Kidney (tissue), 22 donors: ENCODE measurements around the gene ZMPSTE24. TPM values are rescaled to one million over a fixed set of nuclear protein-coding genes. Genes with fewer than 3 reads are reported as not detected.

Experiments used
- DNase-seq, 5 donors: peaks; one replicate each; pipeline ENCODE4 v3.0.0-alpha.2; 2013 to 2020
- FAIRE-seq: peaks from 2 replicates; lab custom pipeline; 2012; peaks lifted over from hg19 to GRCh38; lab: Jason Lieb, UNC
- H3K27ac ChIP-seq, 2 donors: one replicate each; pipeline ENCODE4 v1.7.0; 2013; ENCODE audit warnings: low read depth in 2 of 2, low read length in 2 of 2, inconsistent platforms in 1 of 2
- H3K27me3 ChIP-seq: one replicate; pipeline ENCODE4 v1.7.1; 2013; ENCODE audit warnings: low read length, inconsistent platforms; ENCODE audit not compliant: control insufficient read depth, insufficient read depth
- H3K36me3 ChIP-seq, 3 donors: one replicate each; pipeline versions ENCODE4 v1.7.0 to v1.7.1; 2013; ENCODE audit warnings: low read length in 3 of 3, control low read depth in 1 of 3, inconsistent platforms in 1 of 3; ENCODE audit not compliant: insufficient read depth in 3 of 3, control insufficient read depth in 2 of 3
- H3K4me1 ChIP-seq, 3 donors: one replicate each; pipeline versions ENCODE4 v1.7.0 to v1.7.1; 2013; ENCODE audit warnings: low read length in 3 of 3, inconsistent platforms in 1 of 3, low read depth in 1 of 3; ENCODE audit not compliant: control insufficient read depth in 2 of 3, insufficient read depth in 2 of 3
- H3K4me3 ChIP-seq, 3 donors: one replicate each; pipeline versions ENCODE4 v1.7.0 to v1.8.1; 2013; ENCODE audit warnings: low read length in 3 of 3, control low read depth in 1 of 3, inconsistent platforms in 1 of 3
- H3K9ac ChIP-seq, 3 donors: one replicate each; pipeline versions ENCODE4 v1.7.0 to v1.7.1; 2013; ENCODE audit warnings: low read length in 3 of 3, control low read depth in 1 of 3, inconsistent platforms in 1 of 3
- H3K9me3 ChIP-seq, 3 donors: one replicate each; pipeline versions ENCODE4 v1.7.0 to v1.7.1; 2013; ENCODE audit warnings: low read length in 3 of 3, control low read depth in 1 of 3, inconsistent platforms in 1 of 3; ENCODE audit not compliant: control insufficient read depth in 2 of 3, insufficient read depth in 1 of 3
- intact Hi-C: fragments of 100-400 bp; cut with DNase I; formaldehyde crosslinking; loops from one replicate; pipeline ENCODE4 v1.11.1; 2022
- long read RNA-seq, 10 donors: library from polyadenylated mRNA in 1 of 10; unstranded in 1 of 10; transcript quantifications; one replicate each; pipeline ENCODE4 v2.0.0 and lab custom pipeline, GENCODE V29; 2021 to 2026
- polyA plus RNA-seq: library from polyadenylated mRNA; stranded (reverse); fragments of 350-450 nt; fragmentation: Illumina TruSeq; extraction: RNeasy Lipid Tissue Mini Kit (QIAGEN cat#74804); gene quantifications from one replicate; pipeline ENCODE4 v1.2.3, GENCODE V29; 2014; ENCODE audit warnings: low read depth, low replicate concordance; ENCODE audit not compliant: insufficient read depth
- total RNA-seq: library from RNA; stranded (reverse); fragmentation: NEBNext Ultra II Directional; extraction: Animal tissue kit (Norgen Biotek cat#: 25700); gene quantifications from one replicate; pipeline ENCODE4 v1.2.1, GENCODE V29; 2021
- TF ChIP-seq, protein P1 (sequence below): IDR thresholded peaks from 3 replicates; pipeline ENCODE4 v1.5.1; 2012; ENCODE audit warnings: mild to moderate bottlenecking, moderate library complexity, borderline replicate concordance; ENCODE audit not compliant: insufficient read depth; ENCODE audit errors: extremely low read depth
- donor health status: control.
- donor health status: control.
- donor health status: control.
- donor health status: control.
- donor health status: control.
- donor health status: DM: yes; HTN: yes; CAD: no.
- donor health status: Normal renal cell carcinoma (clear cell type).

The ZMPSTE24 gene
- total RNA-seq (42.6 TPM), polyA plus RNA-seq (31.2 TPM)
- long read RNA-seq, donor 1, transcript ZMPSTE24-203 (2 exons, 530 nt), result minor isoform, 6 of 13 reads
- long read RNA-seq, donor 1, transcript ZMPSTE24-201 (10 exons, 3,108 nt), result major isoform, 7 of 13 reads
- long read RNA-seq, donor 1, partial matches to known transcripts, result 0 of 13 reads
- long read RNA-seq, donor 1, other reads (novel, unspliced or antisense), result 0 of 13 reads
- long read RNA-seq, donor 2, transcript ZMPSTE24-203 (2 exons, 530 nt), result minor isoform, 6 of 13 reads
- long read RNA-seq, donor 2, transcript ZMPSTE24-201 (10 exons, 3,108 nt), result major isoform, 7 of 13 reads
- long read RNA-seq, donor 2, partial matches to known transcripts, result 0 of 13 reads
- long read RNA-seq, donor 2, other reads (novel, unspliced or antisense), result 0 of 13 reads
- long read RNA-seq, donor 3, transcript ZMPSTE24-201 (10 exons, 3,108 nt), result major isoform, 9 of 16 reads
- long read RNA-seq, donor 3, transcript ZMPSTE24-203 (2 exons, 530 nt), result minor isoform, 7 of 16 reads
- long read RNA-seq, donor 3, partial matches to known transcripts, result 0 of 16 reads
- long read RNA-seq, donor 3, other reads (novel, unspliced or antisense), result 0 of 16 reads
- long read RNA-seq, donor 4, transcript ZMPSTE24-201 (10 exons, 3,108 nt), result major isoform, 11 of 12 reads
- long read RNA-seq, donor 4, partial matches to known transcripts, result 0 of 12 reads
- long read RNA-seq, donor 4, other reads (novel, unspliced or antisense), result 0 of 12 reads
- long read RNA-seq, donor 5, result 0 reads
- long read RNA-seq, donor 6, transcript ZMPSTE24-201 (10 exons, 3,108 nt), result major isoform, 16 of 28 reads
- long read RNA-seq, donor 6, transcript ZMPSTE24-203 (2 exons, 530 nt), result minor isoform, 7 of 28 reads
- long read RNA-seq, donor 6, partial matches to known transcripts, result 5 of 28 reads
- long read RNA-seq, donor 6, other reads (novel, unspliced or antisense), result 0 of 28 reads
- long read RNA-seq, donor 7, transcript ZMPSTE24-201 (10 exons, 3,108 nt), result major isoform, 54 of 60 reads
- long read RNA-seq, donor 7, partial matches to known transcripts, result 2 of 60 reads
- long read RNA-seq, donor 7, other reads (novel, unspliced or antisense), result 4 of 60 reads
- long read RNA-seq, donor 8, partial matches to known transcripts, result 0 of 5 reads
- long read RNA-seq, donor 8, other reads (novel, unspliced or antisense), result 0 of 5 reads
- long read RNA-seq, donor 9, transcript ZMPSTE24-201 (10 exons, 3,108 nt), result major isoform, 7 of 8 reads
- long read RNA-seq, donor 9, partial matches to known transcripts, result 0 of 8 reads
- long read RNA-seq, donor 9, other reads (novel, unspliced or antisense), result 0 of 8 reads
- long read RNA-seq, donor 10, transcript ZMPSTE24-201 (10 exons, 3,108 nt), result minor isoform, 8 of 19 reads
- long read RNA-seq, donor 10, transcript ZMPSTE24-203 (2 exons, 530 nt), result major isoform, 11 of 19 reads
- long read RNA-seq, donor 10, partial matches to known transcripts, result 0 of 19 reads
- long read RNA-seq, donor 10, other reads (novel, unspliced or antisense), result 0 of 19 reads

DNA sequence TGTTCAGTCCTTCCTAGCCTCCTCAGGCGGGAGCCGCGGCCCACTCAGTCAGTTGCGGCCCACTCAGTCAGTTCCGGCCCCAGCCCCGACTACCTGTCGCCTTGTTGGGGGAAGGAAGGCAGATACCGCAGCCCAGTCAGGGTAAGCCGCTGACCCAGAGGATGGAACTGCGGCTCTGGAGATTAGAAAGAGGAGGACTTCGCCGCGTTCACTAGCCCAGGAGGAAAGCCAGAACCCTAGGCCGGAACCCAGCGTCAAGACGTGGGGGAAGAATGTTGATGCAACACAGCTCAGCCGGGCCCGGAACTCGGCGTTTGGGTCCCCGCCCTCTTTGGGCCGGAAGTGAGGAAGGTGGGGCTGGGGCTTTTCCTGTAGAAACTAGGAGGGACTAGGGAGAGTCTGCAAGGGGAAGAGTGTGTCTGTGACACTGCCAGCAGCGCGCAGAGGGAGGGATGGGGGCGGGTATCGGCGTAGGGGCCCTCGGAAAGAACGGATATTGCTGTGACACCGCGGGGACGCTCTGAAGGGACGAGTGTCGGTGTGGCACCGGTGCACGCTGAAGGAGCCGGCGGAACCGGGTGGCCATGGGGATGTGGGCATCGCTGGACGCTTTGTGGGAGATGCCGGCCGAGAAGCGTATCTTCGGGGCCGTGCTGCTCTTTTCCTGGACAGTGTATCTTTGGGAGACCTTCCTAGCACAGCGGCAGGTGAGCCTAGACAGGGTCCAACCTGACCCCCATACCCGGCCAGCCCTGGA is at the start of gene ZMPSTE24:
TSS of gene ZMPSTE24 (plus strand) at position 549 of the 757 bp plus-strand sequence. CDS start at position 585, 36 bp downstream.
- TF ChIP-seq, protein P1, sequence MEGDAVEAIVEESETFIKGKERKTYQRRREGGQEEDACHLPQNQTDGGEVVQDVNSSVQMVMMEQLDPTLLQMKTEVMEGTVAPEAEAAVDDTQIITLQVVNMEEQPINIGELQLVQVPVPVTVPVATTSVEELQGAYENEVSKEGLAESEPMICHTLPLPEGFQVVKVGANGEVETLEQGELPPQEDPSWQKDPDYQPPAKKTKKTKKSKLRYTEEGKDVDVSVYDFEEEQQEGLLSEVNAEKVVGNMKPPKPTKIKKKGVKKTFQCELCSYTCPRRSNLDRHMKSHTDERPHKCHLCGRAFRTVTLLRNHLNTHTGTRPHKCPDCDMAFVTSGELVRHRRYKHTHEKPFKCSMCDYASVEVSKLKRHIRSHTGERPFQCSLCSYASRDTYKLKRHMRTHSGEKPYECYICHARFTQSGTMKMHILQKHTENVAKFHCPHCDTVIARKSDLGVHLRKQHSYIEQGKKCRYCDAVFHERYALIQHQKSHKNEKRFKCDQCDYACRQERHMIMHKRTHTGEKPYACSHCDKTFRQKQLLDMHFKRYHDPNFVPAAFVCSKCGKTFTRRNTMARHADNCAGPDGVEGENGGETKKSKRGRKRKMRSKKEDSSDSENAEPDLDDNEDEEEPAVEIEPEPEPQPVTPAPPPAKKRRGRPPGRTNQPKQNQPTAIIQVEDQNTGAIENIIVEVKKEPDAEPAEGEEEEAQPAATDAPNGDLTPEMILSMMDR, result no peak
- Histone ChIP-seq H3K27ac (peak within 1 kb of the TSS; percentile 97 to 98), H3K9me3 (no peaks in the 10 kb centered on the region), H3K4me3 (peak within 1 kb of the TSS; percentile 97), H3K9ac (peak within 1 kb of the TSS; percentile 85 to 99 (median 92)), H3K4me1 (peaks cover 0 to 6% (median 4%) of the 10 kb centered on the region in 3 donors), H3K36me3 (peaks cover 0 to 8% (median 4%) of the 10 kb centered on the region in 3 donors), H3K27me3 (no peaks in the 10 kb centered on the region)
- DNase-seq (peak; percentile 98 to 99 (median 98)), FAIRE-seq (no peak)
- intact Hi-C loops, result no loop called here

DNA sequence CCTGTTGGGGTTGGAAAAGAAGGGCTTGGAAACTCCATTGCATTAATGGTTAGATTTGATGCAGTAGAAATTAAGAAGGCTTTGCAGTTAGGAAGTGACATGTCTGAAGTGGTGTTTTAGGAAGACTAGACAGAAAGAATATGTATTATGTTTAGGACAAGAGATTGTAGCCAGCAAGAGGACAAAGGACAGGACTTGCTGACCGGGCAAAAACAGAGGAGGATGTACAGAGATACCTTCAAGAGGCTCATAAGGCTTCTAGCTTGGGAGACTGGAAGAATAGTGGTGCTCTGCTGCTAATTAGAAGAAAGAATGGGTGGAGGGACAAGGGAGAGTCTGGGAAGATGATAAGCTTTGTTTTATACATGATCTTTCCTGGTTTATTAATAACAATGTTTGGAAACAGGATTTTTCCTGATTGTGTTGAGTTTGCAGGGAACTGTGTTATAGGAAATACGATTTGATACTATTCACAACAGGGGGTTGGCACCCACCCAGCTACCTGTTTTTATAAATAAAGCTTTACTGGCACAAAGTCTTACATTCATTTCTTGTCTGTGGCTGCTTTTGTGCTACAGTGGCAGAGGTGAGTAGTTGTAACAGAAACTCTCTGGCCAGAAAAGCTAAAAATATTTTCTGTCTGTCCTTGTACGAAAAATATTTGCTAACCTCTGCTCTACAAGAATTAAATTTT is 47.4 kb upstream of the ZMPSTE24 start:
- Histone ChIP-seq H3K4me3 (no peak overlapping the region), H3K27me3 (no peaks in the 10 kb centered on the region), H3K36me3 (peaks cover 0 to 3% (median 0%) of the 10 kb centered on the region in 3 donors), H3K9ac (no peak overlapping the region), H3K4me1 (no peaks in the 10 kb centered on the region), H3K27ac (no peak overlapping the region), H3K9me3 (no peaks in the 10 kb centered on the region)
- DNase-seq (no peak), FAIRE-seq (no peak)
- TF ChIP-seq, protein P1, result no peak
- intact Hi-C loops, result no loop called here
